NT2/D1 (cell line): ENCODE results near the gene BMP6.

ENCODE experiments used
- SUZ12 ChIP-seq: IDR thresholded peaks from 2 replicates; pipeline ENCODE4 v1.6.1; 2011; ENCODE audit not compliant: insufficient read length, insufficient read depth; ENCODE audit errors: extremely low read depth
- YY1 ChIP-seq: IDR thresholded peaks from 2 replicates; pipeline ENCODE4 v1.6.1; 2011; ENCODE audit not compliant: insufficient read length, insufficient read depth
- ZNF274 ChIP-seq: IDR thresholded peaks from 2 replicates; pipeline ENCODE4 v1.6.1; 2011; ENCODE audit warnings: mild to moderate bottlenecking, low read depth, low read length

GRCh38 chr6:7825986-7826385, 100.1 kb downstream of the BMP6 start:
- TF ChIP-seq YY1 (no peak), ZNF274 (no peak), SUZ12 (no peak)
